GM10248 (cell line): Measurements from ENCODE around the gene DNAH6.

Experiments
- CTCF ChIA-PET: fragments of 300-600 bp; sonication (Branson Sonifier 250); formaldehyde crosslinking; extraction: SDS; loops from one replicate; lab custom pipeline; 2021; ENCODE audit warnings: antibody characterized with exemption; lab: Yijun Ruan, JAX
- POLR2A ChIA-PET: fragments of 350-650 bp; sonication (Branson Sonifier 250); formaldehyde crosslinking; extraction: SDS; loops from one replicate; lab custom pipeline; 2020; ENCODE audit warnings: antibody characterized with exemption; lab: Yijun Ruan, JAX
- DNase-seq: peaks from one replicate; pipeline ENCODE4 v3.0.0; 2012; ENCODE audit errors: extremely low spot score
- TF ChIP-seq, protein P1 (sequence below): IDR thresholded peaks from 2 replicates; pipeline ENCODE4 v1.5.1; 2012; ENCODE audit warnings: mild to moderate bottlenecking, low read depth; ENCODE audit errors: extremely low read depth, missing control alignments, control extremely low read depth

The DNAH6 gene

DNA sequence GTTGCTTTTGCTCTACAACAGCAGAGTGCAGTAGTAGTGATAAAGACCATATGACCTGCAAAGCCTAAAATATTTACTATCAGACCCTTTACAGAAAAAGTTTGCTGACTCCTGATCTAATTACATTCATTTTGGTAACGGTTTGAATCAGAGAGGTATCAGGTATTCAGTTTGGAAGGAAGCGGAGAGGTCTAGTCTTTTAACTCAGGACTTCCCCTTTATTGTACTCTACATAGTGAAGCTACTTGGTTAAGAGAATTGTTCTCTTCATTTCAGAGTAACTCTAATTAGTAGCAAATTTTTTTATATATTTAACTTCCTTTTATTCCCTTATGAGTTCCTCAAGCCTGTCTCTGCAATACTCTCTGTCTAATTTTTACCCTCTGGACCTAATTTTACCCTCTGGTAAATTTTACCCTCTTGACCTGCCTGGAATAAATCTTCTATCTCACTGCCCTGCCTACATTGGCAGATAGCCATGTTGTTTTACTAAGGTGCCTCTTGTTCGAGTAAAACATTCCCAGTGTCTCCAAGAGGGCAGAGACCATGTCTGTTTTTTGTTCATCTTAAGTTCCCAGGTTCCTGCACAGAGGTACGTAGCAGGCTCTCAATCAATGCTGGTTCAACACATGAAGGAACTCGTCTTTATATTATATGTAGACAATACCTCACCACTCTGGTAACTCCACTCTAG is 170.6 kb downstream of the DNAH6 start:
- ChIA-PET POLR2A (no interaction called here), CTCF (no interaction called here)
- TF ChIP-seq, protein P1, sequence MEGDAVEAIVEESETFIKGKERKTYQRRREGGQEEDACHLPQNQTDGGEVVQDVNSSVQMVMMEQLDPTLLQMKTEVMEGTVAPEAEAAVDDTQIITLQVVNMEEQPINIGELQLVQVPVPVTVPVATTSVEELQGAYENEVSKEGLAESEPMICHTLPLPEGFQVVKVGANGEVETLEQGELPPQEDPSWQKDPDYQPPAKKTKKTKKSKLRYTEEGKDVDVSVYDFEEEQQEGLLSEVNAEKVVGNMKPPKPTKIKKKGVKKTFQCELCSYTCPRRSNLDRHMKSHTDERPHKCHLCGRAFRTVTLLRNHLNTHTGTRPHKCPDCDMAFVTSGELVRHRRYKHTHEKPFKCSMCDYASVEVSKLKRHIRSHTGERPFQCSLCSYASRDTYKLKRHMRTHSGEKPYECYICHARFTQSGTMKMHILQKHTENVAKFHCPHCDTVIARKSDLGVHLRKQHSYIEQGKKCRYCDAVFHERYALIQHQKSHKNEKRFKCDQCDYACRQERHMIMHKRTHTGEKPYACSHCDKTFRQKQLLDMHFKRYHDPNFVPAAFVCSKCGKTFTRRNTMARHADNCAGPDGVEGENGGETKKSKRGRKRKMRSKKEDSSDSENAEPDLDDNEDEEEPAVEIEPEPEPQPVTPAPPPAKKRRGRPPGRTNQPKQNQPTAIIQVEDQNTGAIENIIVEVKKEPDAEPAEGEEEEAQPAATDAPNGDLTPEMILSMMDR = no peak
- no peak for DNase-seq

DNA sequence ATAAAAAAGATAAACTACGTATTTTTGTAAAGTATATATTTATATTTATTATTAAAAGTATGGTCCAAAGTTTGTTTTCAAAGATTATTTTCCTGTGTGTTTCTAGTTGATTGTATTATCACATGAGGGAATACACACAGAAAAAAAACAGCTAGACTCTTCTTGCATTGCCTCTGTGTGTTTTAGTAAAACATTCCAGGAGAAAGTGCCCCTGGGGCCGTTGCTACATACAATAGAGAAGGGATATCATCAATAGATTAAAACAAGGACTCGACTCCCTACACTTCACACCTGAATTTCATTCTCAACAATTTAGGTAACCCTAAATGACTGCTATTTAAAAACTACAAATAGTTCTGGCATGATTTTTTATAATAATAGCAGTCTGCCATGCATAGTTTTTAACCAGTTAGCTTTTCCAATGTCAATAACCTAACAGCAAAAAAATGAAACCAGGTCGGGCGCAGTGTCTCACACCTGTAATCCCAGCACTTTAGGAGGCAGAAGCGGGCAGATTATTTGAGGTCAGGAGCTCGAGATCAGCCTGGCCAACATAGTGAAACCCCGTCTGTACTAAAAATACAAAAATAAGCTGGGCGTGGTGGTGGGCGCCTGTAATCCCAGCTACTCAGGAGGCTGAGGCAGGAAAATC is 171.3 kb downstream of the DNAH6 start:
- no peak for DNase-seq
- ChIA-PET POLR2A (no interaction called here), CTCF (interaction anchor here (0.8 to 1.3 kb wide), 2 partner anchors 30 to 238 kb away, joined by 3 to 4 read pairs; no protein-coding TSS in a partner anchor)
- TF ChIP-seq, protein P1 = no peak

DNA sequence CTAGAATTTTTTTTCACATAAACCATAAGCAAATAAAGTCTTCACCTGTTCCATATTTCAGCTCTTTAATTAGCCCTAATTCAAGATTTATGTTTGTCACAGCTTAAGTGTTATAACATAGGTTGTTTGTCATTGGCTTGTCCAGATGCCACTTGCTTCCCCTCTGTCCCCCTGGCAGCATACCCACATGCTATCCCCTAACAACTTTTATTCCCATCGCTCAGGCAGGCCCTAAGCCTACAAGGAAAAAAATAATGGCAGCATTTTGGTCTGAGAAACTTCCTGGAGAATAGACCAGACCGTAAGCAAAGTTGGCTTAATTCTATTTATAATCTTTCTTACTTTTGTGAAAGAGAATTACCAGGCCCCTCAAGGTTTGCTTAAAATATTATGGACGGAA is 173.9 kb downstream of the DNAH6 start:
- CTCF ChIA-PET = interaction anchor here (0.9 to 1.9 kb wide), 2 partner anchors 10 to 23 kb away, joined by 3 to 4 read pairs; no protein-coding TSS in a partner anchor

DNA sequence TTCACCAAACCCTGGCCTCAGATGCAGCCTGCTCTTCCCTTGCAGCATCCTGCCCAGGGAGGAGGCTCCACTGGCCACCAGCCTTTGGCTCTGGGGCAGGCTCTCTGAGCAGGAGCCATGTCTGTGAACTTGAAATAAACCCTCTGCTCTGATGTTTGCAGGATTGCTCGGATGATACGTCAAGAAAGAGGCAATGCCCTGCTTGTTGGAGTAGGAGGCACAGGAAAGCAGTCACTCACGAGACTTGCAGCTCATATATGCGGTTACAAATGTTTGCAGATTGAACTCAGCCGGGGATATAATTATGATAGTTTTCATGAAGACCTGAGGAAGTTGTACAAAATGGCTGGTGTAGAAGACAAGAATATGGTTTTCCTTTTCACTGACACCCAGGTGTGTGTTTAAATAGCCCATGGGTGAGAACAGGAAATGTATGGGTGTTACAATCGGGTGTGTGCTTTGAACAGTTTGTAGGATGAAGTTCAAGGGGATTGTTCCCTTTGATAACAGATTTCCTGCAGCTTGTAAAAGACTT is 177.9 kb downstream of the DNAH6 start:
- CTCF ChIA-PET = interaction anchor here (2.2 kb wide), 1 partner anchor 12 kb away, joined by 9 read pairs; no protein-coding TSS in a partner anchor
- no peak for DNase-seq
- TF ChIP-seq, protein P1 = no peak

More for the DNA sequence above, 173.9 kb downstream of the DNAH6 start:
- TF ChIP-seq, protein P1 = no peak
- no peak for DNase-seq
- POLR2A ChIA-PET = no interaction called here

DNA sequence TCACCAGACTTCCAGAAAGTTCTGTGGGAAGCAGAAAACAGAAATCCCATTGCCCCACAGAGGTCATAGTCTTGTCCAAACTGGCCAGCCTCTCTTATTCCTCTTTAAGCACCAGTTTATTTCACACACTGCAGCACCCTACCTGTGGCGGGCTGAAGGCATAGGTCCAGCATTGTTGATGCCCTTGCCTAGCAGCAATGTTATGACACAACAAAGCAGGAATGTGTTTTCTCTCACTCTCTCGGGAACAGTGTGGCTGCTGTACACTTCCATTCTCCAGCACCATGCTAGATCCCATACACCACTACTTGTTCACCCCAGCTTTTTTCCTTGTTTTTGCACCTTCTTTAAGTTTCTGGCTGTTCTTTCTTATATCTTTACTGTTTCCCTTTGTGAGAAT is 181.6 kb downstream of the DNAH6 start:
- TF ChIP-seq, protein P1 = no peak
- ChIA-PET POLR2A (no interaction called here), CTCF (no interaction called here)
- DNase-seq = no peak

More for the DNA sequence above, 177.9 kb downstream of the DNAH6 start:
- POLR2A ChIA-PET = no interaction called here

DNA sequence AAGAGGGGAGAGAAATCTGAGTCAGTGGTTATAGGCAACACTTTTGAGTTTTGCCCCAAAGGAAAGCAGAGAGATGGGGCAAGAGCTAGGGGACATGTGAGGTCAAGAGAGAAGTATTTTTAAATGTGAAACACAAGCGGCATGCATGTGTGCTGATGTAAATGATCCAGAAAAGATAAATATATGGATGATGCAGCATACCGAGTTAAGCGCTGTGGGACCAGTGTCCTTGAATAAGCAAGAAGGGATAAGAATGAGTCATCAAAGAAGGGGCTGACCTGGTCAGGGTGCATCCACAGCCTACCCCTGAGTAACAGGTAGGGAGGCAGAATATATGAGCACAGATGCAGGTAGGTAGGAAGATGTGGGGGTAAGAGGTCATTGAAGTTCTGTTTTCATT is 183.7 kb downstream of the DNAH6 start:
- CTCF ChIA-PET = interaction anchor here (1.5 kb wide), 1 partner anchor 11 kb away, joined by 4 read pairs; no protein-coding TSS in a partner anchor
- no peak for DNase-seq
- TF ChIP-seq, protein P1 = no peak
- POLR2A ChIA-PET = no interaction called here
